Thymus (tissue), 11 donors: ENCODE measurements around the gene LRP1B. TPM values are rescaled to one million over a fixed set of nuclear protein-coding genes. Genes with fewer than 3 reads are reported as not detected.

Source experiments
- DNase-seq, 9 donors: peaks; one replicate each; pipeline ENCODE4 v3.0.0-alpha.2; 2013; ENCODE audit warnings: low spot score in 9 of 9, low read depth in 6 of 9, missing footprints in 1 of 9
- H3K27ac ChIP-seq, 2 donors: one replicate each; pipeline ENCODE4 v1.5.1; 2013; ENCODE audit warnings: control low read depth in 1 of 2, low read depth in 1 of 2, low read length in 1 of 2, mild to moderate bottlenecking in 1 of 2, moderate library complexity in 1 of 2
- H3K27me3 ChIP-seq, 2 donors: one replicate each; pipeline ENCODE4 v1.5.1; 2013; ENCODE audit warnings: low read length in 1 of 2; ENCODE audit not compliant: control insufficient read depth in 2 of 2, insufficient read depth in 1 of 2
- H3K36me3 ChIP-seq, 2 donors: one replicate each; pipeline ENCODE4 v1.5.1; 2013; ENCODE audit warnings: low read length in 1 of 2, mild to moderate bottlenecking in 1 of 2, moderate library complexity in 1 of 2; ENCODE audit not compliant: control insufficient read depth in 2 of 2, insufficient read depth in 2 of 2
- H3K4me1 ChIP-seq, 2 donors: one replicate each; pipeline ENCODE4 v1.5.1; 2013; ENCODE audit warnings: low read length in 2 of 2; ENCODE audit not compliant: control insufficient read depth in 2 of 2, insufficient read depth in 2 of 2
- H3K4me3 ChIP-seq, 2 donors: one replicate each; pipeline ENCODE4 v1.5.1; 2013; ENCODE audit warnings: low read length in 2 of 2, control low read depth in 1 of 2, mild to moderate bottlenecking in 1 of 2
- H3K9me3 ChIP-seq, 2 donors: one replicate each; pipeline ENCODE4 v1.5.1; 2013; ENCODE audit warnings: low read length in 1 of 2, mild to moderate bottlenecking in 1 of 2; ENCODE audit not compliant: control insufficient read depth in 2 of 2, insufficient read depth in 1 of 2
- WGBS: extraction: QIAGEN DNeasy Blood & Tissue Kit; methylation state at CpG from one replicate; pipeline ENCODE4 v1.1.7; 2013; 5-methylcytosine and 5-hydroxymethylcytosine counted together
- polyA plus RNA-seq: library from polyadenylated mRNA; stranded (reverse); fragments of 200-250 nt; gene quantifications from one replicate; pipeline ENCODE4 v1.2.3, GENCODE V29; 2013
- total RNA-seq: library from RNA; stranded (reverse); fragments of 120-200 nt; gene quantifications from one replicate; pipeline ENCODE4 v1.2.4, GENCODE V29; 2013
- donor health status: healthy.

LRP1B gene
- total and polyA plus RNA-seq, 2 donors = 0.18 to 0.28 TPM

DNA sequence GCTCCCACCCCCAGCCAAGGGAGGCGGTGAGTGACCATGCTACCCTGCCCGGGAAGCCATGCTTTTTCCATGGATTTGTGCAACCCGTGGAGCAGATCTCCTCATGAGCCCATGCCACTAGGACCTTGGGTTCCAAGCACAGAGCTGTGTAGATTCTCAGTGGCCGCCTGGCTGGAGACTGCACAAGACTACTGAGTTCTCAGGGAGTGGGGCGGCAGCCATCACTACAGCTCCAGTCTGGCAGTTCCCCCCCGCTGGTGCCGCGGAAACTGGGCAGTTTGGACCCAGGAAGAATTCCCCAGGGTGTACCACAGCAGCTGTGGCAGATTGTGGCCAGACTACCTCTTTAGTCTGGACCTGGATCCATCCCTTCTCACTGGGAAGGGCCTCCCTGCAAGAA lies 470.6 kb downstream of the LRP1B start:
- Histone ChIP-seq H3K36me3 (no peaks in the 10 kb centered on the region), H3K27ac (no peak overlapping the region), H3K27me3 (no peaks in the 10 kb centered on the region), H3K9me3 (peaks cover 0 to 6% of the 10 kb centered on the region in 2 donors), H3K4me3 (no peak overlapping the region), H3K4me1 (no peaks in the 10 kb centered on the region)
- no peak for DNase-seq
- WGBS = 92% methylated on average over 8 of the region's 8 CpGs

DNA sequence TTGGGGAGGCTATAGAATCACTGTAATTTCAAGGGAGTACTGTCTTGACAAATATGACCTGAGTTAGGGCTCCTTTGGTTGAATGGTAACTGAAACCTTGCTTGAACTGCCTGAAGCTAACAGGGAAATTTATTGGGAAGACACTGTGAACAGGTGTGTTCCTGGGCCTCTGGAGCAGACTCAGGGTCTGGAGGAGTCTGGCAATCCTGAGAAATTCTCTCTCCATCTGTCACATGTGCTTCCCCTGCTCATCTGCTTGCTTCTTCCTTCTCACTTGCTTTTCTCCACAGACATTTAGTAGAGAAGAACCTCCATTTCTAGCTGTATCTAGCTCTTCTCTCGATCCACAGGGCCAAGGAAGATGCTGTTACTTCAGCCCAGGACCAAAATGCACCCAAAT lies 476.5 kb downstream of the LRP1B start:
- no peak overlapping the region for H3K4me3 ChIP-seq
- no peak for DNase-seq
- H3K36me3 ChIP-seq = no peaks in the 10 kb centered on the region
- 66% methylated on average over 1 of the region's 1 CpG for WGBS
- no peaks in the 10 kb centered on the region for H3K9me3 ChIP-seq
- H3K4me1 ChIP-seq = no peaks in the 10 kb centered on the region
- no peaks in the 10 kb centered on the region for H3K27me3 ChIP-seq
- no peak overlapping the region for H3K27ac ChIP-seq

DNA sequence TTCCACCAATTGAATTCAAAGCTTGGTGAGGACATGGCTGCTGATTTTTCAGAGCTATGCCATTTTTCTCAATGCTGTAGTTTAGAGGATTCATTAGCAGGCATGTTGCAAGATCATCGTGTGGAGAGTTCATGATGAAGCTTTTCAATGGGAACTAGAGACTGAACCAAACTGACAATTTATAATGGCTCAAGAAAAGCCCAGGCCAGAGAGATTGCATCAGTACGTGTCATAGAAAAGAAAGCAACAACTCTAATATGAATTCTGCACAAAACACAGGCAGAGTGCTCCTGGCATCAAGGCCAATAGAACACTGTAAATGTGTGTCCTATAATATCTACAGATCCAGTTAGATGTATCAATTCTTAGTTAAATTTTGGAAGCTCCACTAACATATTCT lies 477.6 kb downstream of the LRP1B start:
- no peaks in the 10 kb centered on the region for H3K27me3 ChIP-seq
- H3K36me3 ChIP-seq = no peaks in the 10 kb centered on the region
- H3K27ac ChIP-seq = no peak overlapping the region
- H3K4me3 ChIP-seq = no peak overlapping the region
- DNase-seq = no peak
- WGBS = 90% methylated on average over 2 of the region's 2 CpGs
- H3K4me1 ChIP-seq = no peaks in the 10 kb centered on the region
- H3K9me3 ChIP-seq = no peaks in the 10 kb centered on the region

DNA sequence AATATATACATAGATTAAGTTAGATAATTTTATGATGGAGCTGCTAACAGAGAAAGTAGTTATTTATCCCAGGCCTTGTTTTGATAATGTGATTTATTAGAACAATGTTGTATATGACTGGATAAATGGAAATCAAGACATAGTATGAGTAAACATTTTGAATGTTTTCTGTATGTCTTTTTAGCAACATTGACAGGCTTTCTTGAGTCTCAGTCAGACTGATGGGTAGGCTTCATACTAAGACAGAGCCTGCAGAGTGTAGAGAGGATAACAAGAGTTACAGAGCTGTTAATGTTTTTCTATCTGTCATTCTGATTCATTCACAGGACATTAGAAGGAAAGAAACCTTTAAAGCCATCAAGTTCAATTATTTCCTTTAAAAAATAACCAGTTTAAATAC lies 478.5 kb downstream of the LRP1B start:
- Histone ChIP-seq H3K27me3 (no peaks in the 10 kb centered on the region), H3K4me3 (no peak overlapping the region), H3K9me3 (no peaks in the 10 kb centered on the region)

DNA sequence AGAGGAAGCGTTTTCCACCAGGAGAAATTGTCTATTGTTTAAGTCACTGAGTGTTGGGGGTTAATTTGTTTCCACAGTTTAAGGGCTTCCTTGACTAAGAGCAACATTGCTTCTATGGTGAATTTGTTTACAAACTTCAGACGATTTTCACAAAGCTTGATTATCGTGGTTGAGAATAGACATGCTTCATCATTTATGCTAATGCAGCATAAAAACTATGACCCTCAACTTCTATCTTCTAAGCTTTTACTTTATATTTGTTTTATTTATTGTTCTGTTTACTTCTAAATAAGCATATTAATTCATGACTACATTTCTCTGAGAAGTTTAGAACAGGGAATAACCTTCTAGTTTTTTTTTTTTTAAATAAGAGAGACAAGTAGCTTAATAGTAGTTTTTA lies 483.5 kb downstream of the LRP1B start:
- Histone ChIP-seq H3K4me1 (no peaks in the 10 kb centered on the region), H3K27ac (no peak overlapping the region), H3K27me3 (no peaks in the 10 kb centered on the region), H3K4me3 (no peak overlapping the region), H3K9me3 (no peaks in the 10 kb centered on the region), H3K36me3 (no peaks in the 10 kb centered on the region)
- WGBS = 89% methylated on average over 3 of the region's 3 CpGs
- DNase-seq = no peak

More for the DNA sequence above, 478.5 kb downstream of the LRP1B start:
- Histone ChIP-seq H3K36me3 (no peaks in the 10 kb centered on the region), H3K27ac (no peak overlapping the region), H3K4me1 (no peaks in the 10 kb centered on the region)
- DNase-seq = no peak

DNA sequence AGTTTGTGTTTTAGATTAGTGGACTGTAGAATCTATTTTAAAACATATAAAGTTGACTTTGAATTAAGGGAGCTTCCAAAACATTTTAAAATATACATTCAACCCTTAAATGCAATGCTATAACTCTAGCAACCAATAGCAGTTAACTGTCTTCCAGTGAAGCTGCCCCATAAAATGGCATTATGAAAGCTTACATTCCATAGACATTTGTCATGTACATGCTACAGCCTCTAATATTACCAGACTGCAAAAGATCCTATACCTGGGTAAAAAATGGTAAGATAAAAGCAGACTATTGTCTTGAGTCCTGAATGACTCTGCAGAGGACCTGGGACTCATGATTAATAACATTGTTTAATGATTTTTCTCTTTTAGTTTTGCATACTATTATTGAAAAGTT lies 489.4 kb downstream of the LRP1B start:
- Histone ChIP-seq H3K9me3 (no peaks in the 10 kb centered on the region), H3K36me3 (no peaks in the 10 kb centered on the region), H3K4me1 (no peaks in the 10 kb centered on the region), H3K4me3 (no peak overlapping the region), H3K27me3 (no peaks in the 10 kb centered on the region), H3K27ac (no peak overlapping the region)
- DNase-seq = no peak

DNA sequence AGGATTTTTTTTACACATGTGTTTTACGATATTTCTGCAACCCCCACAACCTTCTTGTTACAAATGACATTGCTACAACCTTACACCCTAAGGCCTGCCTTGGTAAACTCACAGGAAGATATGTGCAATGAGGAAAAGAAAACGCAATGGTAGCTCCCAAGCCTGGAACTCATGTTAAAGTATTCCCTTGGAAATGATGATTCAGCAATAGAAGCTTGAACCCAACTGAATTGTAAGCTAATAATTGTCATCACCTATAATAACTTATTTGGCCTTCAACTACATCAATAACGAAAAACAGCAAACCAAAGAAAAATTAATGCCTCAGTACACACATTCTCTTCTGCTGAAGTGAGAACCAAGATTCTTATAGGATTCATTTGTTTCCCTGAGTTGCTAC lies 491.0 kb downstream of the LRP1B start:
- no peak overlapping the region for H3K4me3 ChIP-seq
- H3K27ac ChIP-seq = no peak overlapping the region
- H3K4me1 ChIP-seq = no peaks in the 10 kb centered on the region
- no peaks in the 10 kb centered on the region for H3K27me3 ChIP-seq
- H3K9me3 ChIP-seq = no peaks in the 10 kb centered on the region
- DNase-seq = no peak
- 75% methylated on average over 3 of the region's 3 CpGs for WGBS
- no peaks in the 10 kb centered on the region for H3K36me3 ChIP-seq

DNA sequence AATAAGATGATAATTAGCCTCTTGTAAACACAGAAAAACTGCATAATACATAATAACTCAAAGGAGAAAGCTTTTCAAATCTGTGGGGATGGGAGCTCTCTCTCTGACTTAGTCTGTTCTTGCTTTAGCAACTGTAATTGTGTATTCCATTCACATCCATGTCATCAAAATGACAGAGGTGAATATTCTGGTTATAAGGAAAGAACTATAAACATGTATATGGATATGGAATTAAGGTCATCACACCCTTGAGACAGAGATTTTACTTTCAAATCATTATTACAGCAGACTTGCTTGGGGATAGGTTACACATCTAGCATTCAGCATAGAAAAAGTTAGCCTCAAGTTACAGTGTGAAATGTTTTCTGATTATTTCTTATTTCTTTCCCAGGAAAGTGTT lies 497.7 kb downstream of the LRP1B start:
- H3K4me3 ChIP-seq = no peak overlapping the region
- H3K36me3 ChIP-seq = no peaks in the 10 kb centered on the region
- H3K4me1 ChIP-seq = no peaks in the 10 kb centered on the region
- no peaks in the 10 kb centered on the region for H3K27me3 ChIP-seq
- no peaks in the 10 kb centered on the region for H3K9me3 ChIP-seq
- no peak for DNase-seq
- H3K27ac ChIP-seq = no peak overlapping the region

DNA sequence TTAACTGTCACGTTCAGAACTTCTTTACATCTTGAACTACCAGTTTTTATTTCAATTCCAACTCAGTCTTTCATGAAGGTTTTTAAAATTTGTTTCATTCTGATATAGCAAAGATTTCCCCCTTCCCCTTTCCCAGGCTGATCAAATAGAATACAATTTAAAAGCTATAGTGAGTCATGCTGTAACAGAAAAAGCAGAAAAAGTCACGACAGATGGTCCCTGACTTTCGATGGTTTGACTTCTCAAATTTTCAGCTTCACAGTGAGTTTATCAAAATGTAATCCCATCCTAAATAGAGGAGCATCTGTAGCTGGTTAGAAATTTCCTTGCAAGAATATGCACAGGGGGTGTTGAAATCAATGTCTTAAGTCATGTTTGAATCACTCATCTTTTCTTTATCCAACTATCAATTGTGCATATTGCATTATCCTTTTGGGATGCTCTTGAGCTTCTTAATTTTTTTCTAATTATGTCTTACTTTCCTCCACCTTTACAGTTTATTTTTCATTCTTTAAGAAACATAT lies 500.3 kb downstream of the LRP1B start:
- H3K27ac ChIP-seq = no peak overlapping the region
- no peak for DNase-seq
- H3K9me3 ChIP-seq = no peaks in the 10 kb centered on the region
- H3K36me3 ChIP-seq = no peaks in the 10 kb centered on the region
- 92% methylated on average over 3 of the region's 3 CpGs for WGBS
- H3K4me3 ChIP-seq = no peak overlapping the region
- no peaks in the 10 kb centered on the region for H3K27me3 ChIP-seq
- H3K4me1 ChIP-seq = no peaks in the 10 kb centered on the region

DNA sequence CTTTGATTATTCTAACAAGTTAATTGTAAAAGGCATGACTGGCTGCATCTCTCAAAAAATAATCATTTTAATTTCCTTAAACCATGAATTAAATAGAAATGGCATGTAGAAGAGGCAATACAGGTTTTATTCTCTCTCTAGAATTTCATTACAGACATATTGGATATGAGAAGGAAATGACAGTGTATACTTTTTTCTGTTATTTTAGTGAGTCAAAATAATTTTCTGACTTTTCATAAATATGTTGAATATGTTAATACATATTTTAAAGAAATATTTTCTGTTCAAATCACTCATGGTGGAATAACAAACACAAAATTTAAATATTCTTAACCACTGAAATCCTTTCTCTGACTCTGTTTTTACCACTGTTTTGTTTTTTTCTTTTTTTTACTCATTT lies 510.4 kb downstream of the LRP1B start:
- Histone ChIP-seq H3K27me3 (no peaks in the 10 kb centered on the region), H3K4me3 (no peak overlapping the region), H3K36me3 (no peaks in the 10 kb centered on the region), H3K27ac (no peak overlapping the region), H3K9me3 (no peaks in the 10 kb centered on the region), H3K4me1 (no peaks in the 10 kb centered on the region)
- no peak for DNase-seq
